Measurements from ENCODE around the gene FTCDNL1.
A peak's percentile ranks its signal among the peaks of the same experiment; 100 is the strongest.

FTCDNL1 gene

DNA sequence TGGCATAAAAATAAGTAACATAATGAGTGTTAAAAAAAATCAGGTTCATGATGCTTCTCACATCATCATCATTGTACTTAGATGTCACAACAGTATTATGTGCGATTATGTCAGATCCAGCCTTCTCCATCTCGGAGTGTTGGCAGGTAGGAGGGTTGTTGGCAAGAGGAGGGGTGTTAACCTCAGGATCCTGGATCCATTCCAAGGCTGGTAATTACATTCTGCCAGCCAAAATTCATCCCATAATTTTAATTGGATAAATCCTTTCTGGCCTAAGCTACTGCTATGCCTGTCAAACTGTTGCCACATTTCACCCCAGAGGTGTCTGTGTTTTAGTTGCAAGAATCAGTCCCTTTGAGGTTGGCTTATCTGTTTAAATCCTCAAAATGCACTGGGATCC is 891 bp upstream of the FTCDNL1 start:
- Mint-ChIP-seq H3K27ac (peak overlapping the region; percentile 85), H3K4me3 (no peak overlapping the region), H3K4me1 (no peaks in the 10 kb centered on the region), H3K27me3 (peaks cover 5% of the 10 kb centered on the region), H3K36me3 (no peaks in the 10 kb centered on the region), H3K9me3 (no peaks in the 10 kb centered on the region)
- no peak for ATAC-seq

GRCh38 chr2:199851501-199851810 is 464 bp upstream of the FTCDNL1 start:
- no peaks in the 10 kb centered on the region for H3K9me3 Mint-ChIP-seq
- no peak for ATAC-seq
- peak overlapping the region; percentile 85 for H3K4me3 Mint-ChIP-seq
- H3K36me3 Mint-ChIP-seq = no peaks in the 10 kb centered on the region
- no peaks in the 10 kb centered on the region for H3K4me1 Mint-ChIP-seq
- H3K27ac Mint-ChIP-seq = peak overlapping the region; percentile 85
- peaks cover under 1% of the 10 kb centered on the region for H3K27me3 Mint-ChIP-seq

DNA sequence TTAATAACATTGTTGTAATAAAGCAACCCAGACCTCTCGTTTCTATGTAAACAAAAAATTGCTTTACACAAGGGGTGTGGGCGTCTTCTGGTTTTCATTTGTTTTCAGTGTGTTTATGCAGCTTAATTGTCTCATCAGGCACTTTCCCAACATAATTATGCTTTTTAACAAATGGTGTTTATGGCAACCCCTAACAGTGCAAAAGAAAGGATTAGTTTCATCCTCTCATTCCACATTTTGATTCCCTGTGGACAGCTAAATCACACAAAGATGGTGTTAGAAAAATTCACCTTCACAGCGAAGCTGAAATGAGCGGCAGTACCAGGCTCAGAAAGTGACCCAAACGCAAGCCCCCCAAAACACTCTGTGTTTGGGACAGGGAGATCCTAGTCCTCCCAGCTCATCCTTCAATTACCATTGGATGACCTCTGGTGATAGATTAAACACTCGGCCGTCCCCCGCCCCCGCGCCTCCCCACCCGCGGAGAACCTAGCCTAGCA is 724 bp downstream of the FTCDNL1 start:
- Mint-ChIP-seq H3K4me1 (no peaks in the 10 kb centered on the region), H3K4me3 (peak overlapping the region; percentile 69), H3K27me3 (no peaks in the 10 kb centered on the region), H3K27ac (peak overlapping the region; percentile 85), H3K36me3 (peaks cover 6% of the 10 kb centered on the region), H3K9me3 (no peaks in the 10 kb centered on the region)
- no peak for ATAC-seq

DNA sequence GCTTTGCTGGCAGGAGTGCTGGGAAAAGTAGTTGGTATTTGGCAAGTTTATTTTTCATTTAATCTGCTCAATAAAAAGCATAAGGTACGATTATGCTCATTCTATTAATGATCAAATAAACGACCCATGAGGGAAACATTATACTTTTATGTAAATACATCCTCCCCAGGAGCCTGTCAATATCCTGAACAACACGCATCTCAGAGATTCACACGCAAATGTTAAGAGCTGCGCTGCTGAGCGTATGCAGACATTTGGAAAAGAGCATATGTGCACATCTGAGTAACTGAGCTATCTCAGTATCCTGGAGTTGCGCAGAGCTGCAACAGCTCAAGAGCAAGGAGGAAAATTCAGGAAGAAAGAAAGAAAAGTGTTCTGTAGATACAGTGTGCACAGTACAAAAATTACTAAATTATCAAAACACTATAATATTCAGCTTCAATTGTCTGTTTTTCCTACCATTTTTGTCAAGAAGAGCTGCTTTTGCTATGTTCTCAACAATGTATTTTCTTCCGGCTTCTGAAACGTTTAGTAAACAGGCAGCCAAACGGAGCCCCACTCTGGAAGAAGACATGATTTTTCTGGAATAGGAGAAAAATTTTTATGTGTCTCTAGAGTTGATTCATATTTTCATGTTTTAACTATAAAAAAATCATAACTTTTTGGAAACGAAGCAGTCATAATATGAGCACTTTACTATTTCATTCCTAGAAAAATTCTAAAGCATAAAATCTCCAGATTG is 2.4 kb downstream of the FTCDNL1 start:
- Mint-ChIP-seq H3K27me3 (no peaks in the 10 kb centered on the region), H3K4me3 (no peak overlapping the region), H3K9me3 (no peaks in the 10 kb centered on the region), H3K36me3 (peaks cover 6% of the 10 kb centered on the region), H3K4me1 (no peaks in the 10 kb centered on the region), H3K27ac (no peak overlapping the region)
- ATAC-seq = no peak

GRCh38 chr2:199847181-199847864 is 3.7 kb downstream of the FTCDNL1 start:
- no peak overlapping the region for H3K4me3 Mint-ChIP-seq
- H3K27me3 Mint-ChIP-seq = no peaks in the 10 kb centered on the region
- H3K9me3 Mint-ChIP-seq = no peaks in the 10 kb centered on the region

GRCh38 chr2:199842631-199843395 is 8.2 kb downstream of the FTCDNL1 start:
- Mint-ChIP-seq H3K27ac (no peak overlapping the region), H3K27me3 (no peaks in the 10 kb centered on the region), H3K4me3 (no peak overlapping the region), H3K4me1 (no peaks in the 10 kb centered on the region), H3K9me3 (no peaks in the 10 kb centered on the region), H3K36me3 (peaks cover 37% of the 10 kb centered on the region)
- no peak for ATAC-seq

More at GRCh38 chr2:199847181-199847864, 3.7 kb downstream of the FTCDNL1 start:
- Mint-ChIP-seq H3K36me3 (peaks cover 6% of the 10 kb centered on the region), H3K27ac (no peak overlapping the region), H3K4me1 (no peaks in the 10 kb centered on the region)
- ATAC-seq = no peak

DNA sequence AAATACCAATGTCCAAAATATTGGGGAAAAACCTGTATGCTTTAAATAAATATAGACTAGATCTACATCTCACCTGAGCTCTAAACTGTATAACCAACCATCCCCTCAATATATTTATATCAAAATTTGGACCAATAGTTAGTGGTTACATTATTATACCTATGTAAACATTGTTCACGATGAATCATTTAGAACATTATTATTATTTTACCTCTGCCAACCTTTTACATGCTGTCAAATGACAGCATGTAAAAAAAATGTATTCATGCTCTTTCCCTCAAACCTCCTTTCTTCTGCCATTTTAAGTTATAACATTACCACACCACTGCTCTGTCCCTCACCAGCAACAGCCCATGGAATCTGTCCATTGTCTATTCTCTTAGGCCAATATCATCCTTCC is 9.6 kb downstream of the FTCDNL1 start:
- H3K4me3 Mint-ChIP-seq = no peak overlapping the region
- H3K9me3 Mint-ChIP-seq = no peaks in the 10 kb centered on the region
- ATAC-seq = no peak
- no peaks in the 10 kb centered on the region for H3K27me3 Mint-ChIP-seq
- H3K4me1 Mint-ChIP-seq = no peaks in the 10 kb centered on the region
- peaks cover 37% of the 10 kb centered on the region for H3K36me3 Mint-ChIP-seq
- no peak overlapping the region for H3K27ac Mint-ChIP-seq

DNA sequence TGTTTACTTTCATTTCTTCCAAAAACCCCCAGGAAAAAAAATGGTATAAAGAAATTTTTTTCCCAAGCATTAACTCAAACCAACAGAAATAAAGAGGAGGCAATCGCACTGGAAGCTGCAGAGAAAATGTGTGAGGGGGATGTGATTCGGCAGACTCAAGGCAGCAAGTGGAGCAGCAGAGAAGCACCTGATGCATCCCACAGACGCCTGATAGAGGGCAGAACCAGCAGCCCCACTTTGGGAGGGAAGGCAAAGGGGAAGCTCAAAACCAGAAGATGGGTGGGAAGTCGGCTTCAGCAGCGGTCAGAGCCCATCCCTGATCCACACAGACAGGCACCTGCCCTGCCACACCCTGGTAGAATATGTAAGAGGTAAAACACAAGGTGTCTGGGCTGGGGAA is 12.6 kb downstream of the FTCDNL1 start:
- Mint-ChIP-seq H3K4me1 (no peaks in the 10 kb centered on the region), H3K36me3 (peaks cover 42% of the 10 kb centered on the region), H3K4me3 (no peak overlapping the region), H3K9me3 (no peaks in the 10 kb centered on the region), H3K27me3 (no peaks in the 10 kb centered on the region), H3K27ac (no peak overlapping the region)
- no peak for ATAC-seq

GRCh38 chr2:199836943-199837342 is 14.0 kb downstream of the FTCDNL1 start:
- Mint-ChIP-seq H3K36me3 (peaks cover 42% of the 10 kb centered on the region), H3K4me3 (no peak overlapping the region), H3K27me3 (no peaks in the 10 kb centered on the region), H3K9me3 (no peaks in the 10 kb centered on the region), H3K27ac (no peak overlapping the region), H3K4me1 (no peaks in the 10 kb centered on the region)
- ATAC-seq = no peak

DNA sequence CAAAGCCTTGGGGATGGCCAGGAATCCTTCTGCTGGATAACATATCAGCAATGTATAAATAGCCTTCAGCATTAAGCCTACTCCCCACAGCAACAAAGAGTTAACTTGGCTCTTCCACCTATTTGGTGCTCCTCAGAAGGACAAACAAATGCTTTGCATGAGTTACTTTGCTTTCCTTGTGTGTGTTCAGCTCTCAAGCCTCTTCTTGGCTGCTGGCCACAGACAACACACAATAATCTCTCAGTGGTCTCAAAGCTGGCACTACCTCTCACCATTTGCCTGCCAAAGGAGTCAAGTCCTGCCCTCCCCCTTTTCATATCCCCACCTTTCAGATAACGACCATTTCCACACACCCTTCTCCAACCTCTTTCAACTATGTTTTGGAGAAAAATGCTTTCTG is 17.5 kb downstream of the FTCDNL1 start:
- Mint-ChIP-seq H3K27me3 (no peaks in the 10 kb centered on the region), H3K9me3 (no peaks in the 10 kb centered on the region), H3K36me3 (peaks cover 19% of the 10 kb centered on the region), H3K4me3 (no peak overlapping the region), H3K27ac (no peak overlapping the region), H3K4me1 (no peaks in the 10 kb centered on the region)
- no peak for ATAC-seq

- Mint-ChIP-seq H3K27me3 (no peaks in the 10 kb centered on the region), H3K4me1 (no peaks in the 10 kb centered on the region), H3K36me3 (peaks cover 6% of the 10 kb centered on the region), H3K9me3 (no peaks in the 10 kb centered on the region), H3K4me3 (no peak overlapping the region), H3K27ac (no peak overlapping the region)
- no peak for ATAC-seq
These were observed 20.5 kb downstream of the FTCDNL1 start for GRCh38 chr2:199830531-199830930.

DNA sequence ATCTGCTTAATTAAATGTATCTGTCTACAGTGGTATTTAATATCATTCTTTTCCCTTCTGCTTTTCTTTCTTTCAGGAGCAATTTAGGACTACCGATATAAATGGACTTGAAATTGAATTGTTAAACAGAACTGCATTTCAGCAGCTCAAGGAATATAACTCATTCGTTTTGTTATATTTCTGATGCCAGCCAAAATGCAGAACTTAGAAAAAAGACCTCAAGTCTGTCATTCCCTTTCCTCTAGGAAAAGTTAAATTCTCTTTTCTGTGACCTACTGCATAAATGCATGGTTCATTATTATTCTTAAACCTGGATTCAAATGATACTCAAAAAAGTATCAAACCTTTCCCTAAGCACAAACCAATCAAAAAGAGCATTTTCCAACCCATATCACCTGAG is 21.4 kb downstream of the FTCDNL1 start:
- Mint-ChIP-seq H3K9me3 (no peaks in the 10 kb centered on the region), H3K27me3 (no peaks in the 10 kb centered on the region), H3K4me1 (no peaks in the 10 kb centered on the region), H3K4me3 (no peak overlapping the region), H3K27ac (no peak overlapping the region), H3K36me3 (peaks cover 11% of the 10 kb centered on the region)
- no peak for ATAC-seq

DNA sequence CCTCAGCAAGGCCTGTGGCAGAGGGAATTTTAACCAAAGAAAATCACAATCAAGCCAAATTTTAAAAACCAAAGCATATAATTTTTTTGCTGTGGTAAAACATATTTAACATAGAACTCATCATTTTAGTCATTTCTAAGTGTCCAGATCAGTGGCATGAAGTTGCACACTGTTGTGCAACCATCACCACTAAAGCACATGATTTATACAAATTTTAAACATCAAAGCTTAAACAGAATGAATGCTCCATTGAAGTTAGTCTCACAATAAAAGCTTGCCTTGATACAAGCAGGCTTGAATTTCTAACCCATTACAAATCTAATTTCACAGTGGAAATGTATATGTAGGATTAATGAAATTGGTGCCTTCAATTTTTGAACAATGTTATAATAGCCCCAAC is 31.2 kb downstream of the FTCDNL1 start:
- Mint-ChIP-seq H3K9me3 (no peaks in the 10 kb centered on the region), H3K4me1 (no peaks in the 10 kb centered on the region), H3K27ac (no peak overlapping the region), H3K36me3 (peaks cover 9% of the 10 kb centered on the region), H3K4me3 (no peak overlapping the region), H3K27me3 (no peaks in the 10 kb centered on the region)
- ATAC-seq = no peak

- Mint-ChIP-seq H3K27ac (no peak overlapping the region), H3K27me3 (no peaks in the 10 kb centered on the region), H3K9me3 (no peaks in the 10 kb centered on the region), H3K36me3 (peaks cover 7% of the 10 kb centered on the region), H3K4me1 (no peaks in the 10 kb centered on the region), H3K4me3 (no peak overlapping the region)
- ATAC-seq = no peak
These were observed 32.2 kb downstream of the FTCDNL1 start for GRCh38 chr2:199818754-199819153.

GRCh38 chr2:199818026-199818425 is 33.0 kb downstream of the FTCDNL1 start:
- no peak for ATAC-seq
- Mint-ChIP-seq H3K4me3 (no peak overlapping the region), H3K27me3 (no peaks in the 10 kb centered on the region), H3K9me3 (no peaks in the 10 kb centered on the region), H3K27ac (no peak overlapping the region), H3K36me3 (peaks cover 4% of the 10 kb centered on the region), H3K4me1 (no peaks in the 10 kb centered on the region)
